ENCODE measurements around the gene TGFBR2. TPM values are rescaled to one million over a fixed set of nuclear protein-coding genes. Genes with fewer than 3 reads are reported as not detected.

TGFBR2 gene
- total and polyA plus RNA-seq, 2 experiments from 2014 or later: 42.2 to 52.8 TPM

GRCh38 chr3:30604093-30604492 is 2.3 kb upstream of the TGFBR2 start:
- Histone ChIP-seq H3K79me2 (peaks cover 24% of the 10 kb centered on the region), H3K27ac (no peak overlapping the region), H3K9me2 (replicated peaks; ENCODE audit: insufficient read depth) (no peaks in the 10 kb centered on the region), H3K36me3 (replicated peaks; ENCODE audit: insufficient read depth, low read depth) (no peaks in the 10 kb centered on the region), H3K4me2 (no peak overlapping the region), H3K9me3 (ENCODE audit: low read depth) (no peaks in the 10 kb centered on the region), H4K20me1 (ENCODE audit: insufficient read depth, poor library complexity, severe bottlenecking) (no peaks in the 10 kb centered on the region), H2AFZ (no peak overlapping the region), H3K4me3 (no peak overlapping the region), H3K4me1 (ENCODE audit: insufficient read depth) (peaks cover 16% of the 10 kb centered on the region), H3K27me3 (no peaks in the 10 kb centered on the region)
- 93% methylated on average over 3 of the region's 3 CpGs for WGBS (ENCODE audit: low lambda C conversion rate, missing lambda C conversion rate)
- no peak for DNase-seq (ENCODE audit: low spot score)
- TF ChIP-seq EZH2 (IDR thresholded peaks at IDR 0.05; ENCODE audit: borderline replicate concordance) (no peak), EZH2phosphoT487 (IDR thresholded peaks at IDR 0.05; ENCODE audit: low read depth, severe bottlenecking, unreplicated experiment) (no peak), CTCF (IDR thresholded peaks at IDR 0.05; ENCODE audit: poor library complexity) (no peak)

- Histone ChIP-seq H2AFZ (no peak overlapping the region), H3K9me2 (replicated peaks; ENCODE audit: insufficient read depth) (no peaks in the 10 kb centered on the region), H3K36me3 (replicated peaks; ENCODE audit: insufficient read depth, low read depth) (no peaks in the 10 kb centered on the region), H4K20me1 (ENCODE audit: insufficient read depth, poor library complexity, severe bottlenecking) (no peaks in the 10 kb centered on the region), H3K4me3 (no peak overlapping the region), H3K9me3 (ENCODE audit: low read depth) (no peaks in the 10 kb centered on the region), H3K27ac (no peak overlapping the region), H3K4me1 (ENCODE audit: insufficient read depth) (peaks cover 12% of the 10 kb centered on the region), H3K4me2 (no peak overlapping the region), H3K79me2 (peaks cover 29% of the 10 kb centered on the region), H3K27me3 (no peaks in the 10 kb centered on the region)
- no peak for DNase-seq (ENCODE audit: low spot score)
- 76% methylated on average over 5 of the region's 5 CpGs for WGBS (ENCODE audit: low lambda C conversion rate, missing lambda C conversion rate)
- no peak for TF ChIP-seq CTCF (IDR thresholded peaks at IDR 0.05; ENCODE audit: poor library complexity)
- no peak for TF ChIP-seq EZH2phosphoT487 (IDR thresholded peaks at IDR 0.05; ENCODE audit: low read depth, severe bottlenecking, unreplicated experiment)
- TF ChIP-seq EZH2 (IDR thresholded peaks at IDR 0.05; ENCODE audit: borderline replicate concordance): no peak
These were observed 1.8 kb upstream of the TGFBR2 start for GRCh38 chr3:30604558-30604957.

- Histone ChIP-seq H2AFZ (peak overlapping the region; percentile 17), H3K9me3 (ENCODE audit: low read depth) (no peaks in the 10 kb centered on the region), H3K4me2 (peak overlapping the region; percentile 84), H3K27me3 (no peaks in the 10 kb centered on the region), H3K4me3 (no peak overlapping the region), H3K27ac (peak overlapping the region; percentile 94), H3K36me3 (replicated peaks; ENCODE audit: insufficient read depth, low read depth) (no peaks in the 10 kb centered on the region), H4K20me1 (ENCODE audit: insufficient read depth, poor library complexity, severe bottlenecking) (peaks cover 3% of the 10 kb centered on the region), H3K9me2 (replicated peaks; ENCODE audit: insufficient read depth) (no peaks in the 10 kb centered on the region), H3K4me1 (ENCODE audit: insufficient read depth) (peaks cover 12% of the 10 kb centered on the region), H3K79me2 (peaks cover 34% of the 10 kb centered on the region)
- DNase-seq (ENCODE audit: low spot score): no peak
- TF ChIP-seq EZH2 (IDR thresholded peaks at IDR 0.05; ENCODE audit: borderline replicate concordance): no peak
- TF ChIP-seq EZH2phosphoT487 (IDR thresholded peaks at IDR 0.05; ENCODE audit: low read depth, severe bottlenecking, unreplicated experiment): no peak
- TF ChIP-seq CTCF (IDR thresholded peaks at IDR 0.05; ENCODE audit: poor library complexity): no peak
- 71% methylated on average over 4 of the region's 4 CpGs for WGBS (ENCODE audit: low lambda C conversion rate, missing lambda C conversion rate)
These were observed 1.4 kb upstream of the TGFBR2 start for GRCh38 chr3:30605005-30605404.
